Memory B cell (primary cell): Measurements from ENCODE around the gene MEX3A.
A peak's percentile ranks its signal among the peaks of the same experiment; 100 is the strongest.
"Not testable (repeated sequence)": the region's sequence is repeated elsewhere in the genome, so short reads cannot be mapped to it uniquely, and the experiment has no call there.

Source experiments
- ATAC-seq: fragments of 150-1000 bp; cut with Tn5 transposase; 2 replicates; pipeline ENCODE4 v1.10.0; 2021; ENCODE audit warnings: low read depth, mild to moderate bottlenecking, moderate library complexity
- DNase-seq, 2 donors: peaks; one replicate each; pipeline ENCODE4 v3.0.0; 2022; ENCODE audit warnings: low spot score in 2 of 2
- H3K27ac Mint-ChIP-seq: one replicate; pipeline ENCODE4 v1.8.0; 2022; ENCODE audit warnings: mild to moderate bottlenecking, moderate library complexity, mixed read lengths
- H3K27me3 Mint-ChIP-seq: one replicate; pipeline ENCODE4 v1.8.0; 2022; ENCODE audit warnings: mixed read lengths
- H3K36me3 Mint-ChIP-seq: one replicate; pipeline ENCODE4 v1.8.0; 2022; ENCODE audit warnings: mild to moderate bottlenecking, mixed read lengths
- H3K4me1 Mint-ChIP-seq: one replicate; pipeline ENCODE4 v1.8.0; 2022; ENCODE audit warnings: mixed read lengths
- H3K4me3 Mint-ChIP-seq: one replicate; pipeline ENCODE4 v1.8.0; 2022; ENCODE audit warnings: mild to moderate bottlenecking, moderate library complexity, mixed read lengths
- H3K9me3 Mint-ChIP-seq: one replicate; pipeline ENCODE4 v1.8.0; 2022; ENCODE audit warnings: mixed read lengths

MEX3A gene

GRCh38 chr1:156122519-156123355 lies 40.5 kb upstream of the MEX3A start:
- Mint-ChIP-seq H3K27me3 (peaks cover 5% of the 10 kb centered on the region), H3K4me1 (peaks cover 27% of the 10 kb centered on the region), H3K4me3 (no peak overlapping the region), H3K27ac (peak overlapping the region; percentile 74), H3K9me3 (no peaks in the 10 kb centered on the region), H3K36me3 (no peaks in the 10 kb centered on the region)
- ATAC-seq (no peak), DNase-seq (no peak)

GRCh38 chr1:156122086-156122485 lies 39.8 kb upstream of the MEX3A start:
- DNase-seq (no peak), ATAC-seq (no peak)
- no peak overlapping the region for H3K4me3 Mint-ChIP-seq
- peaks cover 23% of the 10 kb centered on the region for H3K4me1 Mint-ChIP-seq
- no peaks in the 10 kb centered on the region for H3K9me3 Mint-ChIP-seq
- peaks cover 5% of the 10 kb centered on the region for H3K27me3 Mint-ChIP-seq
- peak overlapping the region; percentile 74 for H3K27ac Mint-ChIP-seq
- H3K36me3 Mint-ChIP-seq = no peaks in the 10 kb centered on the region

GRCh38 chr1:156121457-156121856 lies 39.2 kb upstream of the MEX3A start:
- no peaks in the 10 kb centered on the region for H3K36me3 Mint-ChIP-seq
- H3K27ac Mint-ChIP-seq = no peak overlapping the region
- DNase-seq = no peak
- no peak overlapping the region for H3K4me3 Mint-ChIP-seq
- H3K9me3 Mint-ChIP-seq = no peaks in the 10 kb centered on the region
- no peak for ATAC-seq
- peaks cover 5% of the 10 kb centered on the region for H3K27me3 Mint-ChIP-seq
- H3K4me1 Mint-ChIP-seq = peaks cover 22% of the 10 kb centered on the region

- H3K9me3 Mint-ChIP-seq, DNase-seq, ATAC-seq, H3K27me3 Mint-ChIP-seq, H3K36me3 Mint-ChIP-seq, H3K4me3 Mint-ChIP-seq: not testable (repeated sequence)
- Mint-ChIP-seq H3K4me1 (peaks cover 21% of the 10 kb centered on the region), H3K27ac (peak overlapping the region; percentile 77)
These were observed 38.7 kb upstream of the MEX3A start for GRCh38 chr1:156121005-156121404.

- H3K36me3 Mint-ChIP-seq = no peaks in the 10 kb centered on the region
- H3K4me3 Mint-ChIP-seq = no peak overlapping the region
- H3K27ac Mint-ChIP-seq = peak overlapping the region; percentile 77
- H3K4me1 Mint-ChIP-seq = peaks cover 24% of the 10 kb centered on the region
- H3K27me3 Mint-ChIP-seq = peaks cover 8% of the 10 kb centered on the region
- H3K9me3 Mint-ChIP-seq = no peaks in the 10 kb centered on the region
- ATAC-seq (peak; percentile 3), DNase-seq (no peak)
These were observed 38.1 kb upstream of the MEX3A start for GRCh38 chr1:156120318-156120717.

- H3K27me3 Mint-ChIP-seq = peaks cover 13% of the 10 kb centered on the region
- H3K27ac Mint-ChIP-seq = peak overlapping the region; percentile 77
- H3K36me3 Mint-ChIP-seq = no peaks in the 10 kb centered on the region
These were observed 37.4 kb upstream of the MEX3A start for GRCh38 chr1:156119503-156120209.

GRCh38 chr1:156118177-156118868 lies 36.1 kb upstream of the MEX3A start:
- peak overlapping the region; percentile 46 for H3K27ac Mint-ChIP-seq
- DNase-seq (no peak), ATAC-seq (no peak)
- no peaks in the 10 kb centered on the region for H3K36me3 Mint-ChIP-seq
- no peak overlapping the region for H3K4me3 Mint-ChIP-seq
- H3K27me3 Mint-ChIP-seq = peaks cover 13% of the 10 kb centered on the region
- no peaks in the 10 kb centered on the region for H3K9me3 Mint-ChIP-seq
- H3K4me1 Mint-ChIP-seq = peaks cover 27% of the 10 kb centered on the region

More at GRCh38 chr1:156119503-156120209, 37.4 kb upstream of the MEX3A start:
- H3K9me3 Mint-ChIP-seq = no peaks in the 10 kb centered on the region
- peaks cover 24% of the 10 kb centered on the region for H3K4me1 Mint-ChIP-seq
- no peak overlapping the region for H3K4me3 Mint-ChIP-seq
- ATAC-seq (peak; percentile 55), DNase-seq (no peak)

GRCh38 chr1:156117414-156118176 lies 35.3 kb upstream of the MEX3A start:
- H3K4me1 Mint-ChIP-seq = peaks cover 25% of the 10 kb centered on the region
- H3K4me3 Mint-ChIP-seq = no peak overlapping the region
- DNase-seq (no peak), ATAC-seq (no peak)
- H3K27me3 Mint-ChIP-seq = peaks cover 13% of the 10 kb centered on the region
- H3K36me3 Mint-ChIP-seq = no peaks in the 10 kb centered on the region
- H3K27ac Mint-ChIP-seq = no peak overlapping the region
- H3K9me3 Mint-ChIP-seq = no peaks in the 10 kb centered on the region

GRCh38 chr1:156116731-156117130 lies 34.5 kb upstream of the MEX3A start:
- ATAC-seq, H3K36me3 Mint-ChIP-seq, H3K9me3 Mint-ChIP-seq, DNase-seq: not testable (repeated sequence)
- H3K4me1 Mint-ChIP-seq = peaks cover 25% of the 10 kb centered on the region
- peak overlapping the region; percentile 83 for H3K4me3 Mint-ChIP-seq
- peak overlapping the region; percentile 98 for H3K27ac Mint-ChIP-seq
- peaks cover 13% of the 10 kb centered on the region for H3K27me3 Mint-ChIP-seq

GRCh38 chr1:156115514-156116374 lies 33.5 kb upstream of the MEX3A start:
- ATAC-seq (peak; percentile 11), DNase-seq (no peak)
- Mint-ChIP-seq H3K27me3 (peaks cover 13% of the 10 kb centered on the region), H3K27ac (peak overlapping the region; percentile 98), H3K4me1 (peaks cover 25% of the 10 kb centered on the region), H3K9me3 (no peaks in the 10 kb centered on the region), H3K36me3 (no peaks in the 10 kb centered on the region), H3K4me3 (peak overlapping the region; percentile 83)

- ATAC-seq = peak; percentile 29
These were observed 32.8 kb upstream of the MEX3A start for GRCh38 chr1:156114919-156115513.

GRCh38 chr1:156114101-156114918 lies 32.0 kb upstream of the MEX3A start, which contains the start of gene LMNA:
Gene LMNA (plus strand): TSS chr1:156114711. CDS start chr1:156114919, 208 bp downstream.
- peak; percentile 61 to 66 for DNase-seq
- no peaks in the 10 kb centered on the region for H3K9me3 Mint-ChIP-seq
- no peaks in the 10 kb centered on the region for H3K36me3 Mint-ChIP-seq
- H3K4me3 Mint-ChIP-seq = peak within 1 kb of the TSS; percentile 83
- peak; percentile 80 for ATAC-seq
- peaks cover 11% of the 10 kb centered on the region for H3K27me3 Mint-ChIP-seq
- H3K27ac Mint-ChIP-seq = peak within 1 kb of the TSS; percentile 98
- H3K4me1 Mint-ChIP-seq = peaks cover 21% of the 10 kb centered on the region

More at GRCh38 chr1:156114919-156115513, 32.8 kb upstream of the MEX3A start:
- Mint-ChIP-seq H3K4me1 (peaks cover 23% of the 10 kb centered on the region), H3K27ac (peak overlapping the region; percentile 98), H3K9me3 (no peaks in the 10 kb centered on the region), H3K36me3 (no peaks in the 10 kb centered on the region), H3K27me3 (peaks cover 13% of the 10 kb centered on the region), H3K4me3 (peak overlapping the region; percentile 83)
- peak in 1 of 2 donors; percentile 61 for DNase-seq
